GM21717 (cell line): ENCODE measurements around the gene TJP3.

Experiments used
- ATAC-seq: cut with Tn5 transposase; IDR thresholded peaks from one replicate; pipeline ENCODE4 v1.9.1; 2021; ENCODE audit warnings: mild to moderate bottlenecking, moderate library complexity; ENCODE audit not compliant: unreplicated experiment

TJP3 gene

DNA sequence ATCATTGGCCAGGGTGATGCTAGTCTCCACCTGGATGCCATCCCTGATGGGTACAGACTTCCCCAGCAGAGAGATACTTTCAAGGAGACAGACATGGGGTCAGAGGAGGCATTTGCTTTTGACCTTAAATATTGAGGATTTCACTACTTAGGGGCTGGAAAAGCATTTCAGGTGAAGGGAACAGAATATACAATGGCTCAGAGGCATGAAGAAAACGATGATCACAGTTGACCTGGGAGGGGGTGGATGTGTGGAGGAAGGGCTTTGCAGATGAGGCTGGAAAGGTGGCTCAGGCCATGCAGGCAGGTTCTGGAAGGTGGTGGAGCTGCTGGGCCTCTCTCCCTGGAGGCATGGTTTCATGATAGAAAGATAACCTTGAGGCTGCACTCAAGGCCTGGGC is 74.1 kb downstream of the TJP3 start:
- no peak for ATAC-seq

GRCh38 chr19:3782903-3783302 is 74.7 kb downstream of the TJP3 start:
- ATAC-seq: no peak

DNA sequence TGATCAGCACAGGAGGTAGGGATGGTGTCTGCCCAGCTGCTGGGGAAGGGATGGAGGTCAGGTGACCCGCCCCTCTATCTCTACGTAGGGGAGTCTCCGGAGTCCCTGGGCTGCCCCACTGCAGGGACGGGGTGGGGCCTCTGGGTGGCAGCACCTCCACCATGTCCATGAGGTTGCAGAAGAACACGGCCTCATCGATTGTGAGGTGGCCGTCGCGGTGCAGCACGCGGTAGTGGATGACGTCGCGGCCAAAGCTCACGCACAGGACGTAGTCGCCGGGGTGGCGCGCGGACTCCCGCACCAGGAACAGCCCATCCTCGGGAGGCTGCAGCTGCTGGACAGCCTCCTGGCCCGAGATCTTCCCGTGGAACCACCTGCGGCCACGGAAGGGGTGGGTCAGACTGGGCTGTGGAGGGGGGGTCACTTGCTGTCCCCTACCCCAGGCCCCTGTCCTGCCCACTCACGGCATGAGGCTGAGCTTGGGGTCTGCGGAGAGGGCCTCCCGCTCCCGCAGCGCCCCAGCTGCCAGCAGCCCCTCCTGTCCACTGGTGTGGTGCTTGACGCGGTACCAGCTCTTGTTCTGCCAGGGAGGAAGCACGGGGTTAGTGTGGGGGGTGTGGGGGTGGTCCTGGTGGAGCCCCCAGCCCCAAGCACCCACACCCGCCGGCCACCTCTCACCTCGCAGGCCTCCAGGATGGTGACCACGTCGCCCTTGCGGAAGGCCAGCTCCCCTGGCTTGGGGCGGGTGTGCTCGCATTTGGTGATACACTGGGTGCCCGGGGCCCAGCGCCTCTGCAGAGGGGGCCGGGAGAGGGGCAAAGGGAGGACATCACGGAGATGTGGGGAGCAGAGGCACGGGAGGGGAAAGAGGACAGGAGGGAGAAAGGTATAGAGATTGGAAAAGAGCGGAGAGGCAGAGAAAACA is 75.7 kb downstream of the TJP3 start:
- ATAC-seq: no peak

DNA sequence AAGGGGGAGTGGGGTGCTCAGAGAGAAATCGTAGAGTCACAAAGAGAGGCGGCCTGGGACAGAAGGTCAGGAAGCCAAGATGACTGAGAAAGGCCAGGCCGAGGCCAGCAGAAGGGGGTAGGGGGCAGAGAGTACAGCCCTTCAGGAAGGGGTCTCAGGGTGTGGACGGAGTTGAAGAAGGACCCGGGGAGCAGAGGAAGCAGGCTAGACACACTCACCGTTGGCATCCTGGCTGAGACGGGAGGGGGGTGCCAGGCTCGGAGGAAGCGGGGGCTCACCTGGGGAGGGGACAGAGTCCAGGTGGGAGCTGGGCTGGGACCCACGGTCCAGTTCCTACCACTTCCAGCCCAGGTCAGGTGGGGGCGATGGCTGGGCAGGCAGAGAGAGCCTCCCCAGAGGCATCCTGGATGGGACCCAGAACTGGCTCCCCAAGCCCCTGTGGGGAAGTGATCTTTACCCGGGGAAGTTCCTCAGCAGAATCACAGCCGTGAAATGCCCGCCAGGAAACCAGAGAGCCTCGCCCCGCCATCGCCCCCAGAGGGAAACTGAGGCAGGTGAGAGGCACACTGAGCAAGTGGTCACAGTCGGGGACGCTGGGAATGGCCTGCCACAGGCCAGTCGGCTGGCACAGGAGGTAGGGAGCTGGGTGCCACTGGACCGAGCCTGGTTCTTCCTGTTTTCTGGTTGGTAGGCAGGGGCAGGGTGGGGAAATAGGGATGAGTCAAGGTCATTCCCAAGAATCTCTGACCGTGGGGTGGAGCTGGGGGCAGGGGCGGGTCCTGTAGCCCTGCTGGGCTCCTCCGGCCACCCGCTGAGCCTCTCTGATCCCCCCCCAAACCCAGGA is 76.6 kb downstream of the TJP3 start:
- ATAC-seq: no peak

DNA sequence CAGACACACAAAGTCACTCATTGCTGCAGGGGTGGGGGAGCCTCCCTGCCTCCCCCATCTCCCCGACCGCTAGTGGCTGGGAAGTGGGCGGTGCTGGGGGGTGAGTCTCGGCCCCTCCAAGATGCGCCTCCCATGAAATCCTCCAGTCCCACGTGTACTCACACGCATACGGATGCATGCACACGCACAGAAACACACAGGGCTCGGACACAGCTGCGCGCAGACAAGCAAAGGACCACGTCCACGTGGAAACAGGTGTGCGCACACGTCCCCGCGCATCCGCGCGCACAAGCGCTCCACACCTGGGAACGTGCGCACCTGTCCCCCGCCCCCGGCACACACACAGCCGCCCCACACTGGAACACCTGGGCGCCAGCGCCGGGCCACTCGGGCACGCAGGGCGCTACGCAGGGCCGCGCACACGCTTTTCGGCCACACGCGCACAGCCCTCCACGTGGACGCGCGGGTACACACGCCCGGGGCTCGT is 77.3 kb downstream of the TJP3 start:
- no peak for ATAC-seq

GRCh38 chr19:3785938-3786824 is 78.0 kb downstream of the TJP3 start, which contains the start of gene MATK:
TSS of gene MATK (minus strand) at chr19:3786381. CDS start at chr19:3785135, 1,246 bp downstream.
- no peak for ATAC-seq

- ATAC-seq: no peak
Measured at GRCh38 chr19:3788996-3789778, 81.0 kb downstream of the TJP3 start.

- no peak for ATAC-seq
Measured at GRCh38 chr19:3790209-3790734, 82.1 kb downstream of the TJP3 start.

DNA sequence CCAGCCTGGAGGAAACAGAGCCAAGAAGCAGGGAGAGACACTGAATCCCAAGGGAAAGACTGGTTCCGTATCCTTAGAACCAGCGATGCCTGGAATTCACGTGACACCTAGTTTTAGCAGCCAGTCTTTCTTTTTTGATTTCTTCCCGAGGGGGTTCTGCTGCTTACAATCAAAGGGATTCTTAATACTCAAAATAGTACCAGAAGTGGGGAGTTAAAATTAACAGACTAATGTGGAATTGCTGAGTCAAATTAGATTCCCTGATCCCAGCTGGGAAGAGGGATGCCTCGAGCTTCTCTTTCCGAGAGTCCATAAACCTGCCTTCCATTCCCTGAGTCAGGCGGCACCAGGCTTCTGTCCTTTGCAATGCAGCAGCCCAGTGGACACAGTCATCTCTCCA is 82.8 kb downstream of the TJP3 start:
- no peak for ATAC-seq

DNA sequence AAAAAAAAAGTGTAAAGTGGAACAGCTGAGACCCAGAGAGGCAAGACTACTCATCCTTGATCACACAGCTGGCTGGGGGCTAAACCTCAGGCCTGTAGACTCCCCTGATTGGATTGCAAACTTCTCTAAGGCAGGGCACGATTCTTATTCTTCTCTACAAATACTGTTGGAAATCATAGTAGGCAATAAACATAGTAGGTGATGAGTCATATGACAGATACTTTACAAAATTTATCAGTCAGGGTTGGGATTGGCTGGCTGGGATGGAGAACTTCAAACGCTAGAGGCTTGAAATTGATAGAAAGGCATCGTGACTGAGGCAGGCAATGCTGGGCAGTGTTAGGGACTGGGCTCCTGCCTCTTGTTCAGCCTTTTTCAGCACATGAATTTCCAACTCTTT is 83.9 kb downstream of the TJP3 start:
- no peak for ATAC-seq

DNA sequence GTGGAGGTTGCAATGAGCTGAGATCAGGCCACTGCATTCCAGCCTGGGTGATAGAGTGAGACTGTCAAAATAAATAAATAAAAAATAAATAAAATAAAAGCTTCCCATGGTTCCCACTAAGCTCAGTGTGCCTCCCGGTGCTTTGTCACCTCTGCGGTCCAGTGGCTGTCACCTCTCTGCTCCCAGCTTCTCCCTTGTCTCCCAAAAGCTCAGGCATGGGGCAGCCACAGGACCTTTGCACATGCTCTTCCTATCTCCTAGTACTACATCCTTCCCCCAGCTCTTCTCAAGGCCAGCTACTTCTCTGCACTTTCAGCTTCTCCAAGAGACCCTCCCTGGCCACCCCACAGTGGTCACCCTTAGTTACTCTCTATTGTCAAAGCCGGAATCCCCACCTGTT is 85.6 kb downstream of the TJP3 start:
- ATAC-seq: no peak

DNA sequence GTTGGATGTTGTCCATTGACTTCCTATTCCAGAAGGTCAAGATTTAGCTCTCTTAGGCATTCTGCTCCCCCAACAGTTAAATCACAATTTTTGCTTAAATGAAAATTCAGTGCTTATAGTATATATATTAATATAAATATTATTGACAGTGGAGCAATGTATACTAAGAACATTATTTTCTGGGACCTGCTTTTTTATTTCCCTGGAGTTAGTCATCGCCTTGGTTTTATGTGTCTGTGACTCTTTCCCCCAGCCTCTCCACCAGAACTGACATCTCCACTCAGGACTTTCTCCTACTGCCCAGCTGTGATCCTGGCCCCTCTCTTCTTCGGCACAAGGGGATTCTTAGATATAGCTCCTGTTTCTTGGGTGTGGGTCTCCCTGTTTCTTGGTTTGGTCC is 88.2 kb downstream of the TJP3 start:
- no peak for ATAC-seq

DNA sequence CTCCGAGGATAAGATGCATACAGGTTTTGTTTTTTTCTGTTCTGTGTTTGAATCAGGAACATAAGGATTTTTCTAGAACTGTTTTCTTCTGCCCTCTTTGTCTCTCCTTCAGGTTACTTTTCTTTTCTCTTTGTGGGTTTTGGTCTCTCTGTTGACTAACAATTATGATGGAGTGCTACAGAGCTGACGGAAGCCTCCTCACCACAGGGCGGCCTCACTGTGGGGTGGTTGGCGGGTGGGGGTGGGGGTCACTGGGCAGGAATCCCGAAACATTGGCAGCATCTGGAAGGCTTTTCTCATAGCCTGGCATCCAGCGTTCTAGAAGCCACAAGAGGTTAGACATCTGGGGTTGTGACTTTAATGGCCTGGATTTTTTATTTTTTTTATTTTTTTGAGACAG is 90.0 kb downstream of the TJP3 start:
- no peak for ATAC-seq
